OCI-LY7 (cell line): ENCODE measurements around the gene PMP22. TPM values are rescaled to one million over a fixed set of nuclear protein-coding genes. Genes with fewer than 3 reads are reported as not detected.

ENCODE experiments used
- BruUV-seq: library from RNA; stranded (reverse); fragments of 400-500 nt; replicated peaks from 2 replicates; lab custom pipeline; 2021; lab: Mats Ljungman, UMichigan
- CTCF ChIA-PET: fragments of 300-600 bp; sonication (Branson Sonifier 250); formaldehyde crosslinking; loops from one replicate; lab custom pipeline; 2022; ENCODE audit warnings: antibody characterized with exemption; ENCODE audit not compliant: unreplicated experiment; lab: Charles Lee
- POLR2A ChIA-PET: fragments of 300-600 bp; sonication (Branson Sonifier 250); formaldehyde crosslinking; loops from one replicate; lab custom pipeline; 2022; ENCODE audit warnings: antibody characterized with exemption; lab: Charles Lee
- DNase-seq: peaks from one replicate; pipeline ENCODE4 v3.0.0-alpha.2; 2015; ENCODE audit warnings: low spot score
- H2AFZ ChIP-seq: fragments of 200-600 bp; sonication (generic), shearing (Covaris generic); 2 replicates; pipeline ENCODE4 v1.6.1; 2014; ENCODE audit warnings: mild to moderate bottlenecking, antibody characterized with exemption, low read length, moderate library complexity
- H3K27ac ChIP-seq: fragments of 200-600 bp; sonication (generic); 2 replicates; pipeline ENCODE4 v1.5.1; 2014; ENCODE audit warnings: mixed run types, low read depth, mild to moderate bottlenecking, moderate library complexity, low read length, inconsistent platforms; ENCODE audit not compliant: poor library complexity, severe bottlenecking
- H3K36me3 ChIP-seq: fragments of 200-600 bp; sonication (generic); 2 replicates; pipeline ENCODE4 v1.6.1; 2014; ENCODE audit warnings: mild to moderate bottlenecking, antibody characterized with exemption, low read length, moderate library complexity, mixed read lengths; ENCODE audit not compliant: insufficient read depth
- H3K4me1 ChIP-seq: fragments of 200-600 bp; sonication (generic); 2 replicates; pipeline ENCODE4 v1.5.1; 2014; ENCODE audit warnings: mild to moderate bottlenecking, low read length; ENCODE audit not compliant: insufficient read depth, poor library complexity, severe bottlenecking
- H3K4me2 ChIP-seq: fragments of 200-600 bp; sonication (generic); 2 replicates; pipeline ENCODE4 v1.6.1; 2014; ENCODE audit warnings: mild to moderate bottlenecking, low read length
- H3K4me3 ChIP-seq: fragments of 200-600 bp; sonication (generic); 2 replicates; pipeline ENCODE4 v1.5.1; 2014; ENCODE audit warnings: mild to moderate bottlenecking, low read depth, low read length; ENCODE audit not compliant: poor library complexity, severe bottlenecking
- H3K79me2 ChIP-seq: fragments of 200-600 bp; sonication (generic); 2 replicates; pipeline ENCODE4 v1.6.1; 2016; ENCODE audit warnings: low read depth, mild to moderate bottlenecking, low read length, moderate library complexity, mixed read lengths; ENCODE audit not compliant: insufficient read depth
- H3K9me2 ChIP-seq: fragments of 200-600 bp; sonication (generic); 2 replicates; pipeline ENCODE4 v1.6.1; 2016; ENCODE audit warnings: mild to moderate bottlenecking, low read length, mixed read lengths; ENCODE audit not compliant: insufficient read depth
- H3K9me3 ChIP-seq: fragments of 200-600 bp; sonication (generic); 2 replicates; pipeline ENCODE4 v1.6.1; 2014; ENCODE audit warnings: mild to moderate bottlenecking, mixed run types, low read length, mixed read lengths
- H4K20me1 ChIP-seq: fragments of 200-600 bp; sonication (generic); 2 replicates; pipeline ENCODE4 v1.6.1; 2014; ENCODE audit warnings: mild to moderate bottlenecking, antibody characterized with exemption, low read length, moderate library complexity, mixed read lengths; ENCODE audit not compliant: insufficient read depth
- EZH2phosphoT487 ChIP-seq: fragments of 200-600 bp; sonication (generic); IDR thresholded peaks from 2 replicates; pipeline ENCODE4 v1.6.1; 2018; ENCODE audit warnings: low read depth, borderline replicate concordance, mild to moderate bottlenecking, mixed run types, antibody characterized with exemption, low read length, moderate library complexity, mixed read lengths
- intact Hi-C: fragments of 100-400 bp; cut with micrococcal nuclease; formaldehyde crosslinking; loops from one replicate; pipeline ENCODE4 v1.10.0; 2022; ENCODE audit not compliant: unreplicated experiment
- total RNA-seq, 2 experiments: library from RNA; depleted of rRNA in 1 of 2; stranded (reverse); fragments of >200 nt in 1 of 2; shearing (Covaris generic) in 1 of 2; gene quantifications; 2 replicates each; pipeline ENCODE4 v1.2.3, GENCODE V29; 2014 to 2022
- TF ChIP-seq, protein P1 (sequence below): fragments of 200-600 bp; sonication (generic); conservative IDR thresholded peaks from 2 replicates; pipeline ENCODE4 v1.5.1; 2014; ENCODE audit warnings: mild to moderate bottlenecking, antibody characterized with exemption, low read length, moderate library complexity, mixed read lengths

Gene PMP22
- total RNA-seq, 2 experiments from 2014 or later: not detected

DNA sequence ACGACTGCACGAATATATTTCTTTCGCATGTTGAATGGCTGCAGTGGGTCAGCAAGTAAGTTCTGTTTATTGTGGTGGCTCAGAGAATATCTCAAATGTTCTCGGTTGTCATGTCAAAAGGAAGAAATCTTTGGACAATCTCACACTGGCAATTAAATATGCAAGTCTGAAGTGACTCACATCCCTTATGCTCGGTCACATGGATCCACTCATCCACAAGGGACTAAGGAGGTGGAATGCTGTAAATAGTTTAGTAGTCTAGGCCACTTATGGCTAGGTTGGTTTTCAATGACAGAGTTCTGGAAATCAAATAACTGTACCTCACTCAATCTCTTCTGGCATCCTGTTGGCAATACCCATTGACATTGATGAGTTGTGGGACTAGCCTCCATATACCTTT lies 33.0 kb upstream of the PMP22 start:
- Histone ChIP-seq H3K4me2 (no peak overlapping the region), H3K36me3 (no peaks in the 10 kb centered on the region), H3K27ac (no peak overlapping the region), H2AFZ (no peak overlapping the region), H3K4me3 (no peak overlapping the region), H3K79me2 (no peaks in the 10 kb centered on the region), H3K4me1 (no peaks in the 10 kb centered on the region), H3K9me3 (no peaks in the 10 kb centered on the region), H4K20me1 (no peaks in the 10 kb centered on the region), H3K9me2 (no peaks in the 10 kb centered on the region)
- no TSS peak for BruUV-seq
- ChIA-PET POLR2A (no interaction called here), CTCF (no interaction called here)
- intact Hi-C loops: no loop called here
- DNase-seq: no peak
- TF ChIP-seq EZH2phosphoT487: no peak
- TF ChIP-seq, protein P1, sequence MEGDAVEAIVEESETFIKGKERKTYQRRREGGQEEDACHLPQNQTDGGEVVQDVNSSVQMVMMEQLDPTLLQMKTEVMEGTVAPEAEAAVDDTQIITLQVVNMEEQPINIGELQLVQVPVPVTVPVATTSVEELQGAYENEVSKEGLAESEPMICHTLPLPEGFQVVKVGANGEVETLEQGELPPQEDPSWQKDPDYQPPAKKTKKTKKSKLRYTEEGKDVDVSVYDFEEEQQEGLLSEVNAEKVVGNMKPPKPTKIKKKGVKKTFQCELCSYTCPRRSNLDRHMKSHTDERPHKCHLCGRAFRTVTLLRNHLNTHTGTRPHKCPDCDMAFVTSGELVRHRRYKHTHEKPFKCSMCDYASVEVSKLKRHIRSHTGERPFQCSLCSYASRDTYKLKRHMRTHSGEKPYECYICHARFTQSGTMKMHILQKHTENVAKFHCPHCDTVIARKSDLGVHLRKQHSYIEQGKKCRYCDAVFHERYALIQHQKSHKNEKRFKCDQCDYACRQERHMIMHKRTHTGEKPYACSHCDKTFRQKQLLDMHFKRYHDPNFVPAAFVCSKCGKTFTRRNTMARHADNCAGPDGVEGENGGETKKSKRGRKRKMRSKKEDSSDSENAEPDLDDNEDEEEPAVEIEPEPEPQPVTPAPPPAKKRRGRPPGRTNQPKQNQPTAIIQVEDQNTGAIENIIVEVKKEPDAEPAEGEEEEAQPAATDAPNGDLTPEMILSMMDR: no peak

DNA sequence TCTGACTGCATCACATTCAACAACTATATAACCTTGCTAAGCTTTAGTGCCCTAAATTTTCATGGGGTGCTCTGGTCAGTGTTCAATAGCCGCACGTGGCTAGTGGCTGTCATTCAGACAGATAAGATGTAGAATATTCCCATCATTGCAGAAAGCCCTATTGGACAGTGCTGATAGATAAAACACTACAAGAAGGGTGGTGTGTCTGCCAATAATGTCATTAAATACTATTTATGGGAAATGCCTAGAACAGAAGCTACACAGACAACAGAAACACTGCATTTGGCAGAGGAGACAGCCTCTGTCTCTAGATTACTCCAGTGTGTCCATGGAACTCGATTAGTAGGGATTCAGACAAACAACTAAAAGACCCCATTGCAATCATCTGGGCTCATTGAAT lies 28.4 kb upstream of the PMP22 start:
- BruUV-seq: no TSS peak
- POLR2A ChIA-PET: interaction anchor here (0.5 kb wide), 1 partner anchor 185 kb away, joined by 3 read pairs; no protein-coding TSS in a partner anchor

DNA sequence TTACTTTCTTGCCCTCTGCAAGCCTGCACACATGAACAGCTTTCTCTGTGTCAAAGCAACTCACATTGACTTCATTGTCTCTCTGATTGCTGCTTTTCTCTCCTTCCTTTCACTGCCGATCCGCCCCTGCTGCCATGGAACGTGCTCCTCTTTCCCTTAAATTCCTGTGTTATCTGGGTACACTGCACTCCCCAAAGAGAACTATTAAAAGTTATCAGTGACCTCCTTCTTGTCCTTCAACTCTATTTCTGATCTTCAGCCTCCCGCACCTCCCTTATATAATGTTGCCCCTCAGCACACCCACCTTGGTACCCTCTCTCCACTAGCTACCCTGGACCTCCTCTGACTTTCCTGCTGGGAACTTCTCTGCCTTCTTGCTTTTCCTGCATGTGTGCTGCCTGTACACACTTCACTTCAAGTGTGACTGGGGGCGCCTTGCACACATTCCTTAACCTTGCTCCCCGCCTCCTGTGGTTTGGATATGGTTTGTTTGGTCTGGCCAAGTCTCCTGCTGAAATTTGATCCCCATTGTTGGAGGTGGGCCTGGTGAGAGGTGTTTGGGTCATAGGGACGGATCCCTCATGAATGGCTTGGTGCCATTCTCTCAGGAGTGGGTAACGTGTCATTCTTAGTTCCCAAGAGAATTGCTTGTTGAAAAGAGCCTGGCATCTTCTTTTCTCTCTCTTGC lies 26.7 kb upstream of the PMP22 start:
- Histone ChIP-seq H2AFZ (no peak overlapping the region), H3K9me3 (no peaks in the 10 kb centered on the region), H3K4me3 (no peak overlapping the region), H3K9me2 (no peaks in the 10 kb centered on the region), H3K27ac (no peak overlapping the region), H3K4me2 (no peak overlapping the region), H3K36me3 (no peaks in the 10 kb centered on the region), H4K20me1 (no peaks in the 10 kb centered on the region), H3K79me2 (no peaks in the 10 kb centered on the region), H3K4me1 (no peaks in the 10 kb centered on the region)
- BruUV-seq: no TSS peak
- DNase-seq: no peak
- ChIA-PET CTCF (no interaction called here), POLR2A (no interaction called here)
- intact Hi-C loops: no loop called here
- TF ChIP-seq, protein P1: no peak
- no peak for TF ChIP-seq EZH2phosphoT487

More for the DNA sequence above, 28.4 kb upstream of the PMP22 start:
- no peaks in the 10 kb centered on the region for H3K79me2 ChIP-seq
- intact Hi-C loops: no loop called here
- CTCF ChIA-PET: no interaction called here
- no peak for DNase-seq
- H3K27ac ChIP-seq: no peak overlapping the region
- H2AFZ ChIP-seq: no peak overlapping the region
- H3K36me3 ChIP-seq: no peaks in the 10 kb centered on the region
- no peaks in the 10 kb centered on the region for H3K4me1 ChIP-seq
- no peaks in the 10 kb centered on the region for H4K20me1 ChIP-seq
- H3K9me3 ChIP-seq: no peaks in the 10 kb centered on the region
- no peak overlapping the region for H3K4me3 ChIP-seq
- no peaks in the 10 kb centered on the region for H3K9me2 ChIP-seq
- TF ChIP-seq EZH2phosphoT487: no peak
- TF ChIP-seq, protein P1: no peak
- H3K4me2 ChIP-seq: no peak overlapping the region
